PC-9 (cell line): ENCODE measurements around the gene SHROOM4. TPM values are rescaled to one million over a fixed set of nuclear protein-coding genes. Genes with fewer than 3 reads are reported as not detected.

Experiments used
- BruUV-seq: library from RNA; stranded (reverse); fragments of 400-500 nt; replicated peaks from 2 replicates; lab custom pipeline; 2021; lab: Mats Ljungman, UMichigan
- CTCF ChIA-PET: fragments of 300-600 bp; sonication (Branson Sonifier 250); formaldehyde crosslinking; loops from one replicate; lab custom pipeline; 2022; ENCODE audit warnings: antibody characterized with exemption; lab: Charles Lee
- POLR2A ChIA-PET: fragments of 300-600 bp; sonication (Branson Sonifier 250); formaldehyde crosslinking; loops from one replicate; lab custom pipeline; 2022; ENCODE audit warnings: antibody characterized with exemption; ENCODE audit not compliant: unreplicated experiment; lab: Charles Lee
- DNase-seq, 2 experiments: peaks; one replicate each; pipeline versions ENCODE4 v3.0.0 to v3.0.0-alpha.2; 2015 to 2022; ENCODE audit warnings: mixed read lengths in 1 of 2
- H2AFZ ChIP-seq: fragments of 200-600 bp; sonication (generic); 2 replicates; pipeline ENCODE4 v1.8.1; 2017; ENCODE audit warnings: antibody characterized with exemption
- H3F3A ChIP-seq: fragments of 200-600 bp; sonication (generic); 2 replicates; pipeline ENCODE4 v1.8.1; 2017; ENCODE audit warnings: antibody characterized with exemption, mild to moderate bottlenecking, low read depth; ENCODE audit not compliant: insufficient read depth
- H3K27ac ChIP-seq: fragments of 200-600 bp; sonication (generic); 2 replicates; pipeline ENCODE4 v1.6.1; 2016; ENCODE audit warnings: mixed run types
- H3K27me3 ChIP-seq: fragments of 200-600 bp; sonication (generic); 2 replicates; pipeline ENCODE4 v1.6.1; 2016; ENCODE audit warnings: low read depth, mixed run types; ENCODE audit not compliant: insufficient read depth
- H3K36me3 ChIP-seq: fragments of 200-600 bp; sonication (generic); 2 replicates; pipeline ENCODE4 v1.6.1; 2016; ENCODE audit warnings: low read depth, mixed run types
- H3K4me1 ChIP-seq: fragments of 200-600 bp; sonication (generic); replicated peaks from 2 replicates; pipeline ENCODE4 v1.6.1; 2016; ENCODE audit warnings: mixed run types; ENCODE audit not compliant: insufficient read depth
- H3K4me2 ChIP-seq: fragments of 200-600 bp; sonication (generic); 2 replicates; pipeline ENCODE4 v1.6.1; 2017; ENCODE audit warnings: mixed run types
- H3K4me3 ChIP-seq: fragments of 200-600 bp; sonication (generic); 2 replicates; pipeline ENCODE4 v1.6.1; 2016; ENCODE audit warnings: mixed run types
- H3K79me2 ChIP-seq: fragments of 200-600 bp; sonication (generic); 2 replicates; pipeline ENCODE4 v1.6.1; 2017; ENCODE audit warnings: low read depth, mixed run types
- H3K9me2 ChIP-seq: fragments of 200-600 bp; sonication (generic); 2 replicates; pipeline ENCODE4 v1.8.1; 2017; ENCODE audit warnings: mild to moderate bottlenecking; ENCODE audit not compliant: insufficient read depth
- H3K9me3 ChIP-seq: fragments of 200-600 bp; sonication (generic); 2 replicates; pipeline ENCODE4 v1.8.1; 2016; ENCODE audit warnings: low read depth; ENCODE audit not compliant: insufficient read depth
- H4K20me1 ChIP-seq: fragments of 200-600 bp; sonication (generic); 2 replicates; pipeline ENCODE4 v1.8.1; 2017; ENCODE audit not compliant: insufficient read depth
- CTCF ChIP-seq: fragments of 200-600 bp; sonication (generic); conservative IDR thresholded peaks from 2 replicates; pipeline ENCODE4 v1.6.1; 2017; ENCODE audit warnings: mixed run types, antibody characterized with exemption, mild to moderate bottlenecking, moderate library complexity
- EZH2 ChIP-seq: fragments of 200-600 bp; sonication (generic); IDR thresholded peaks from 2 replicates; pipeline ENCODE4 v1.8.0; 2017; ENCODE audit warnings: antibody characterized with exemption, low read depth
- intact Hi-C: fragments of 100-400 bp; cut with micrococcal nuclease; formaldehyde crosslinking; loops from one replicate; pipeline ENCODE4 v1.10.0; 2022; ENCODE audit not compliant: unreplicated experiment
- total RNA-seq: library from RNA; stranded (reverse); gene quantifications from 2 replicates; pipeline ENCODE4 v1.2.3, GENCODE V29; 2021

Gene SHROOM4
- total RNA-seq, 1 experiment from 2014 or later, result 1.1 TPM

GRCh38 chrX:50606300-50606950 is 207.6 kb downstream of the SHROOM4 start:
- Histone ChIP-seq H3K4me1 (no peaks in the 10 kb centered on the region), H4K20me1 (no peaks in the 10 kb centered on the region), H3K27me3 (no peaks in the 10 kb centered on the region), H3K27ac (no peak overlapping the region), H3K79me2 (no peaks in the 10 kb centered on the region), H3F3A (no peaks in the 10 kb centered on the region), H3K4me2 (no peak overlapping the region), H3K4me3 (no peak overlapping the region), H3K36me3 (no peaks in the 10 kb centered on the region), H3K9me3 (no peaks in the 10 kb centered on the region), H3K9me2 (no peaks in the 10 kb centered on the region), H2AFZ (no peak overlapping the region)
- TF ChIP-seq CTCF (no peak), EZH2 (no peak)
- POLR2A ChIA-PET, result no interaction called here
- BruUV-seq, result no TSS peak
- CTCF ChIA-PET, result no interaction called here
- intact Hi-C loops, result no loop called here
- DNase-seq, result no peak

GRCh38 chrX:50596056-50596455 is 217.9 kb downstream of the SHROOM4 start:
- H3K4me1 ChIP-seq, result no peaks in the 10 kb centered on the region
- no peak overlapping the region for H3K27ac ChIP-seq
- H4K20me1 ChIP-seq, result no peaks in the 10 kb centered on the region
- H3K79me2 ChIP-seq, result no peaks in the 10 kb centered on the region
- intact Hi-C loops, result no loop called here
- no peaks in the 10 kb centered on the region for H3K36me3 ChIP-seq
- no peak overlapping the region for H3K4me2 ChIP-seq
- H3K9me2 ChIP-seq, result no peaks in the 10 kb centered on the region
- no peak overlapping the region for H2AFZ ChIP-seq
- CTCF ChIA-PET, result no interaction called here
- BruUV-seq, result no TSS peak
- no peaks in the 10 kb centered on the region for H3F3A ChIP-seq
- POLR2A ChIA-PET, result no interaction called here
- DNase-seq, result no peak
- TF ChIP-seq EZH2, result no peak
- no peak for TF ChIP-seq CTCF
- no peaks in the 10 kb centered on the region for H3K27me3 ChIP-seq
- no peaks in the 10 kb centered on the region for H3K9me3 ChIP-seq
- H3K4me3 ChIP-seq, result no peak overlapping the region

GRCh38 chrX:50594788-50595187 is 219.2 kb downstream of the SHROOM4 start:
- TF ChIP-seq CTCF (no peak), EZH2 (no peak)
- no peaks in the 10 kb centered on the region for H3K27me3 ChIP-seq
- H3K36me3 ChIP-seq, result no peaks in the 10 kb centered on the region
- no peak for DNase-seq
- no peak overlapping the region for H2AFZ ChIP-seq
- no peaks in the 10 kb centered on the region for H4K20me1 ChIP-seq
- H3K79me2 ChIP-seq, result no peaks in the 10 kb centered on the region
- intact Hi-C loops, result no loop called here
- no peaks in the 10 kb centered on the region for H3K9me2 ChIP-seq
- ChIA-PET CTCF (no interaction called here), POLR2A (no interaction called here)
- H3K4me1 ChIP-seq, result no peaks in the 10 kb centered on the region
- no TSS peak for BruUV-seq
- H3K4me2 ChIP-seq, result no peak overlapping the region
- no peaks in the 10 kb centered on the region for H3F3A ChIP-seq
- H3K4me3 ChIP-seq, result no peak overlapping the region
- H3K9me3 ChIP-seq, result no peaks in the 10 kb centered on the region
- H3K27ac ChIP-seq, result no peak overlapping the region
